Muscle of leg (tissue), 11 donors: ENCODE data around the gene GBF1. TPM values are rescaled to one million over a fixed set of nuclear protein-coding genes. Genes with fewer than 3 reads are reported as not detected.

Source experiments
- DNase-seq: peaks from one replicate; pipeline ENCODE4 v3.0.0; 2013
- H3K27ac ChIP-seq: one replicate; pipeline ENCODE4 v1.5.1; 2013; ENCODE audit warnings: mild to moderate bottlenecking, low read length, control low read depth
- H3K27me3 ChIP-seq: one replicate; pipeline ENCODE4 v1.6.1; 2013; ENCODE audit warnings: low read length; ENCODE audit not compliant: control insufficient read depth, insufficient read depth
- H3K36me3 ChIP-seq: one replicate; pipeline ENCODE4 v1.6.1; 2013; ENCODE audit warnings: low read length; ENCODE audit not compliant: control insufficient read depth, insufficient read depth
- H3K4me1 ChIP-seq: one replicate; pipeline ENCODE4 v1.6.1; 2013; ENCODE audit warnings: low read length; ENCODE audit not compliant: control insufficient read depth, insufficient read depth
- H3K4me3 ChIP-seq: one replicate; pipeline ENCODE4 v1.5.1; 2013; ENCODE audit warnings: low read length, control low read depth
- H3K9me3 ChIP-seq: replicated peaks from 2 replicates; pipeline ENCODE4 v1.6.1; 2013; ENCODE audit warnings: low read depth, low read length; ENCODE audit not compliant: control insufficient read depth
- WGBS: methylation state at CpG from one replicate; pipeline ENCODE4 v1.1.5; 2013; ENCODE audit warnings: missing lambda C conversion rate; ENCODE audit not compliant: insufficient coverage; 5-methylcytosine and 5-hydroxymethylcytosine counted together
- polyA plus RNA-seq, 8 donors: library from polyadenylated mRNA; unstranded; fragments of 120-200 nt; gene quantifications; one replicate each; pipeline versions ENCODE4 v1.2.1 to v1.2.3, GENCODE V29; 2013; ENCODE audit warnings: inconsistent platforms in 1 of 8, low replicate concordance in 1 of 8; ENCODE audit not compliant: insufficient read length in 8 of 8, insufficient read depth in 1 of 8
- total RNA-seq: library from RNA; stranded (reverse); fragments of 120-200 nt; gene quantifications from one replicate; pipeline ENCODE4 v1.2.4, GENCODE V29; 2013

Gene GBF1
- total and polyA plus RNA-seq, 9 donors: 27.2 to 54.6 (median 44.9) TPM

- H3K36me3 ChIP-seq: peaks cover 90% of the 10 kb centered on the region
- no CpG with 5 or more reads among the region's 3 CpGs for WGBS
Observed at GRCh38 chr10:102354451-102354850, 109.1 kb downstream of the GBF1 start.

GRCh38 chr10:102358712-102359382, 113.5 kb downstream of the GBF1 start:
- H3K9me3 ChIP-seq: no peaks in the 10 kb centered on the region
- no peaks in the 10 kb centered on the region for H3K4me1 ChIP-seq
- WGBS: 88% methylated on average over 1 of the region's 4 CpGs
- no peak for DNase-seq
- no peak overlapping the region for H3K4me3 ChIP-seq
- H3K36me3 ChIP-seq: peaks cover 94% of the 10 kb centered on the region
- no peak overlapping the region for H3K27ac ChIP-seq
- no peaks in the 10 kb centered on the region for H3K27me3 ChIP-seq

More at GRCh38 chr10:102354451-102354850, 109.1 kb downstream of the GBF1 start:
- DNase-seq: peak; percentile 16
- Histone ChIP-seq H3K9me3 (no peaks in the 10 kb centered on the region), H3K27me3 (no peaks in the 10 kb centered on the region), H3K27ac (no peak overlapping the region), H3K4me1 (no peaks in the 10 kb centered on the region), H3K4me3 (no peak overlapping the region)

GRCh38 chr10:102367441-102367840, 122.1 kb downstream of the GBF1 start:
- Histone ChIP-seq H3K27ac (no peak overlapping the region), H3K4me3 (no peak overlapping the region), H3K4me1 (no peaks in the 10 kb centered on the region), H3K9me3 (peaks cover 9% of the 10 kb centered on the region), H3K27me3 (no peaks in the 10 kb centered on the region), H3K36me3 (peaks cover 86% of the 10 kb centered on the region)
- DNase-seq: no peak
- WGBS: no CpG with 5 or more reads among the region's 1 CpG

GRCh38 chr10:102368077-102368476, 122.7 kb downstream of the GBF1 start:
- peaks cover 81% of the 10 kb centered on the region for H3K36me3 ChIP-seq
- H3K4me1 ChIP-seq: no peaks in the 10 kb centered on the region
- WGBS: no CpG with 5 or more reads among the region's 3 CpGs
- no peak for DNase-seq
- no peak overlapping the region for H3K27ac ChIP-seq
- peaks cover 9% of the 10 kb centered on the region for H3K9me3 ChIP-seq
- no peaks in the 10 kb centered on the region for H3K27me3 ChIP-seq
- no peak overlapping the region for H3K4me3 ChIP-seq

- Histone ChIP-seq H3K27me3 (no peaks in the 10 kb centered on the region), H3K36me3 (peaks cover 84% of the 10 kb centered on the region), H3K4me3 (no peak overlapping the region), H3K27ac (no peak overlapping the region), H3K4me1 (no peaks in the 10 kb centered on the region), H3K9me3 (peaks cover 9% of the 10 kb centered on the region)
- no peak for DNase-seq
- 100% methylated on average over 1 of the region's 2 CpGs for WGBS
Observed at GRCh38 chr10:102371295-102371694, 126.0 kb downstream of the GBF1 start.

GRCh38 chr10:102375250-102375649, 129.9 kb downstream of the GBF1 start:
- peaks cover 7% of the 10 kb centered on the region for H3K9me3 ChIP-seq
- H3K4me1 ChIP-seq: no peaks in the 10 kb centered on the region
- H3K4me3 ChIP-seq: no peak overlapping the region
- peaks cover 77% of the 10 kb centered on the region for H3K36me3 ChIP-seq
- H3K27ac ChIP-seq: no peak overlapping the region
- 84% methylated on average over 7 of the region's 7 CpGs for WGBS
- H3K27me3 ChIP-seq: no peaks in the 10 kb centered on the region
- no peak for DNase-seq

- Histone ChIP-seq H3K9me3 (peaks cover 2% of the 10 kb centered on the region), H3K27ac (no peak overlapping the region), H3K27me3 (no peaks in the 10 kb centered on the region), H3K4me3 (no peak overlapping the region), H3K36me3 (peaks cover 77% of the 10 kb centered on the region), H3K4me1 (no peaks in the 10 kb centered on the region)
- WGBS: 86% methylated on average over 2 of the region's 2 CpGs
- no peak for DNase-seq
Observed at GRCh38 chr10:102375867-102376266, 130.5 kb downstream of the GBF1 start.

GRCh38 chr10:102376901-102377300, 131.6 kb downstream of the GBF1 start:
- peaks cover 82% of the 10 kb centered on the region for H3K36me3 ChIP-seq
- H3K4me1 ChIP-seq: no peaks in the 10 kb centered on the region
- no peaks in the 10 kb centered on the region for H3K27me3 ChIP-seq
- H3K27ac ChIP-seq: no peak overlapping the region
- 88% methylated on average over 7 of the region's 12 CpGs for WGBS
- no peak overlapping the region for H3K4me3 ChIP-seq
- no peak for DNase-seq
- H3K9me3 ChIP-seq: no peaks in the 10 kb centered on the region

- H3K4me1 ChIP-seq: no peaks in the 10 kb centered on the region
- no peaks in the 10 kb centered on the region for H3K27me3 ChIP-seq
- H3K36me3 ChIP-seq: peaks cover 87% of the 10 kb centered on the region
- H3K4me3 ChIP-seq: no peak overlapping the region
- H3K27ac ChIP-seq: no peak overlapping the region
- 100% methylated on average over 6 of the region's 6 CpGs for WGBS
- DNase-seq: no peak
- H3K9me3 ChIP-seq: no peaks in the 10 kb centered on the region
Observed at GRCh38 chr10:102379383-102379782, 134.1 kb downstream of the GBF1 start.

- no peak overlapping the region for H3K4me3 ChIP-seq
- DNase-seq: no peak
- no peaks in the 10 kb centered on the region for H3K9me3 ChIP-seq
- H3K27ac ChIP-seq: no peak overlapping the region
- H3K4me1 ChIP-seq: peaks cover 2% of the 10 kb centered on the region
- H3K36me3 ChIP-seq: peaks cover 63% of the 10 kb centered on the region
- no peaks in the 10 kb centered on the region for H3K27me3 ChIP-seq
- 81% methylated on average over 8 of the region's 9 CpGs for WGBS
Observed at GRCh38 chr10:102381983-102382382, 136.7 kb downstream of the GBF1 start.

- Histone ChIP-seq H3K4me3 (no peak overlapping the region), H3K27ac (no peak overlapping the region), H3K36me3 (peaks cover 59% of the 10 kb centered on the region), H3K9me3 (no peaks in the 10 kb centered on the region), H3K27me3 (no peaks in the 10 kb centered on the region), H3K4me1 (peaks cover 2% of the 10 kb centered on the region)
- DNase-seq: no peak
- 90% methylated on average over 2 of the region's 8 CpGs for WGBS
Observed at GRCh38 chr10:102382871-102383270, 137.5 kb downstream of the GBF1 start.
